IPS-15b (cell line): Measurements from ENCODE around the gene CTNNA3.

ENCODE experiments used
- H3K27me3 ChIP-seq: one replicate; pipeline ENCODE4 v1.6.1; 2013; ENCODE audit warnings: low read length; ENCODE audit not compliant: control insufficient read depth, insufficient read depth
- H3K36me3 ChIP-seq: one replicate; pipeline ENCODE4 v1.6.1; 2013; ENCODE audit warnings: low read length; ENCODE audit not compliant: control insufficient read depth, insufficient read depth
- H3K4me1 ChIP-seq: one replicate; pipeline ENCODE4 v1.6.1; 2013; ENCODE audit warnings: mild to moderate bottlenecking, low read length; ENCODE audit not compliant: control insufficient read depth, insufficient read depth
- H3K4me3 ChIP-seq: one replicate; pipeline ENCODE4 v1.5.1; 2013; ENCODE audit warnings: low read depth, low read length
- H3K9ac ChIP-seq: one replicate; pipeline ENCODE4 v1.6.1; 2013; ENCODE audit warnings: low read depth, mild to moderate bottlenecking, low read length
- H3K9me3 ChIP-seq: one replicate; pipeline ENCODE4 v1.6.1; 2013; ENCODE audit warnings: mild to moderate bottlenecking, low read length; ENCODE audit not compliant: control insufficient read depth, insufficient read depth

The CTNNA3 gene

GRCh38 chr10:66836057-66836456, 859.9 kb downstream of the CTNNA3 start:
- Histone ChIP-seq H3K4me3 (no peak overlapping the region), H3K9me3 (no peaks in the 10 kb centered on the region), H3K9ac (no peak overlapping the region), H3K27me3 (no peaks in the 10 kb centered on the region), H3K4me1 (peaks cover 8% of the 10 kb centered on the region), H3K36me3 (no peaks in the 10 kb centered on the region)

GRCh38 chr10:66835400-66835799, 860.6 kb downstream of the CTNNA3 start:
- no peaks in the 10 kb centered on the region for H3K27me3 ChIP-seq
- H3K9ac ChIP-seq: no peak overlapping the region
- H3K36me3 ChIP-seq: no peaks in the 10 kb centered on the region
- no peaks in the 10 kb centered on the region for H3K9me3 ChIP-seq
- peaks cover 3% of the 10 kb centered on the region for H3K4me1 ChIP-seq
- H3K4me3 ChIP-seq: no peak overlapping the region

- peaks cover 3% of the 10 kb centered on the region for H3K4me1 ChIP-seq
- no peaks in the 10 kb centered on the region for H3K27me3 ChIP-seq
- H3K9ac ChIP-seq: no peak overlapping the region
- H3K4me3 ChIP-seq: no peak overlapping the region
- H3K9me3 ChIP-seq: no peaks in the 10 kb centered on the region
- H3K36me3 ChIP-seq: no peaks in the 10 kb centered on the region
Observed at GRCh38 chr10:66834802-66835201, 861.2 kb downstream of the CTNNA3 start.

DNA sequence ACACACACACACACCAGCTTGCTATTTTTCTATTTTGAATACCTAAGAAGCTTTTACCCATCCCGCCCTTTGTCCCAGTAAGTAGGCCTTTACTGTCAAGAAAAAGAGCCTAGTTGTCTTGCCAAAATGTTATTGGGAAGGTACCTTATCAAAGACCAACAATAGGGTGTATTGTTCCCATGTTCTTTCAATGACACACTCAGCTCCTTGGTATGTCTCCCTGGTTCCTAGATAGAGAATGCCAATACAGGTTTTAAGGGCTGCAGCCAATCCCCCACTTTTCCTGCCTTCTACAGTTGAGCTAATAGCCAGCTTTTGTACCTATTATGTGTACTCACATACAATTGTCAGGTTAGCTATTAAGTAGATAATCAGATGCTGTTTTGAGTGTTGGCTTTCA, 862.1 kb downstream of the CTNNA3 start:
- Histone ChIP-seq H3K9ac (no peak overlapping the region), H3K4me1 (peaks cover 3% of the 10 kb centered on the region), H3K4me3 (no peak overlapping the region), H3K36me3 (no peaks in the 10 kb centered on the region), H3K27me3 (no peaks in the 10 kb centered on the region), H3K9me3 (no peaks in the 10 kb centered on the region)

- Histone ChIP-seq H3K4me3 (no peak overlapping the region), H3K27me3 (no peaks in the 10 kb centered on the region), H3K36me3 (no peaks in the 10 kb centered on the region), H3K9ac (no peak overlapping the region), H3K4me1 (peaks cover 3% of the 10 kb centered on the region), H3K9me3 (no peaks in the 10 kb centered on the region)
Observed at GRCh38 chr10:66832781-66833422, 863.1 kb downstream of the CTNNA3 start.

DNA sequence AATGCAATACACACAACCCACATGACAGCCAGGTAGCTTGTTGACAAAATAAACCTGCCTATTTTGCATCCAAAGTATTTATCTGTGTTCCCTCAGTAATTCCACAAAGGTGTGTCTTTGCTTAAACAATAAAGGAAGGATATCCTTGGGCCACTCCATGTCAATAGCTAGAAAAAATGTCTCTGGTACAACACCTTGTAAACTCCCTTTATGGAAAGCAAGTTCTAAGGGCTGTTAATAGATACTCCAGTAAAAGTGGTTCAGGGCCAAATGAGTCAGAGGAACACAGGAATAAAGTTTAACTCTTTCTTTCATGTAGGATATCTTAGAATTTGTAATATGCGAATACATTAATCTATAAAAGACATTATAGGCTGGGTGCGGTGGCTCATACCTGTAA, 867.0 kb downstream of the CTNNA3 start:
- Histone ChIP-seq H3K4me3 (no peak overlapping the region), H3K9me3 (no peaks in the 10 kb centered on the region), H3K9ac (no peak overlapping the region), H3K36me3 (no peaks in the 10 kb centered on the region), H3K4me1 (no peaks in the 10 kb centered on the region), H3K27me3 (no peaks in the 10 kb centered on the region)

GRCh38 chr10:66827353-66827752, 868.6 kb downstream of the CTNNA3 start:
- no peak overlapping the region for H3K9ac ChIP-seq
- no peaks in the 10 kb centered on the region for H3K27me3 ChIP-seq
- no peak overlapping the region for H3K4me3 ChIP-seq
- H3K36me3 ChIP-seq: no peaks in the 10 kb centered on the region
- no peaks in the 10 kb centered on the region for H3K4me1 ChIP-seq
- no peaks in the 10 kb centered on the region for H3K9me3 ChIP-seq

- H3K9ac ChIP-seq: no peak overlapping the region
- no peaks in the 10 kb centered on the region for H3K9me3 ChIP-seq
- H3K27me3 ChIP-seq: no peaks in the 10 kb centered on the region
- H3K4me1 ChIP-seq: no peaks in the 10 kb centered on the region
- no peaks in the 10 kb centered on the region for H3K36me3 ChIP-seq
- H3K4me3 ChIP-seq: no peak overlapping the region
Observed at GRCh38 chr10:66823301-66823700, 872.7 kb downstream of the CTNNA3 start.

DNA sequence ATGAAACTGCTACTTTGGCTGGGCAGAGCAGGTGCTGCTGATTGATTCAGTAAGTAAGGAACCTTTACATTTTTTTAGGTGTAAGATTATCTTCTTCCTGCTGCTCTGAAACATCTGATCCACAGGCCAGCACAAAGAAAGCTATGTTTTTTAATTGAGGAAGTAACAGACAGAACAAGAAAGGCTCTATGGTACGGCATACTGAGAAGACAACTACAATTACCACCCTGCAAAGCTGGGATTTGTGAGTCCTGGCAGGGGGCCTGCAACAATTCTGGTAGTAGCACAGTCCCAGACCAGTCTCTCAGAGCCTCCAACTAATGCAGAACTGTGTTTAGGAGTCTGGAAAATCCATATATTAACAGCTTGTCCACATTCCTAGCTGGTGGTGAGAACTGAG, 873.2 kb downstream of the CTNNA3 start:
- no peaks in the 10 kb centered on the region for H3K9me3 ChIP-seq
- no peaks in the 10 kb centered on the region for H3K4me1 ChIP-seq
- no peaks in the 10 kb centered on the region for H3K36me3 ChIP-seq
- H3K9ac ChIP-seq: no peak overlapping the region
- H3K4me3 ChIP-seq: no peak overlapping the region
- no peaks in the 10 kb centered on the region for H3K27me3 ChIP-seq

GRCh38 chr10:66819691-66820090, 876.3 kb downstream of the CTNNA3 start:
- Histone ChIP-seq H3K4me3 (no peak overlapping the region), H3K36me3 (no peaks in the 10 kb centered on the region), H3K4me1 (no peaks in the 10 kb centered on the region), H3K9me3 (no peaks in the 10 kb centered on the region), H3K9ac (no peak overlapping the region), H3K27me3 (no peaks in the 10 kb centered on the region)

DNA sequence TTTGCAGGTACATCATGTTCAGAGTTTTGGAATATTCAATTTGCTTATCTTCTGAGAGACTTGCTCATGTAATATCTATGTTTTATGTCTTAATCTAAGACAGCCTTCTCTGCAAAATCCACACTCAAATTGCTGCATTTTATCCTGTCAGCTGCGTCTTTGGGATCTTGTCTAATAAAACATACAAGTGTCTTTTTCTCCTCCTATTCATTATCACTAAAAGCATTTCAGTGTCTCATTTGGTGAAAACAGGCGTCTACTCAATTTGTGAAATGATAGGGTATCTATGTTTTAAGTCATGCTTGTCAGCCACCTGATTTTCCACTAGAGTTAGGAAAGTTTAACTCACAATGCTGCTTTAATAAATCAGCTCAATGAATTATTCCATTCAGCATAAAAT, 882.9 kb downstream of the CTNNA3 start:
- no peaks in the 10 kb centered on the region for H3K27me3 ChIP-seq
- no peaks in the 10 kb centered on the region for H3K9me3 ChIP-seq
- H3K9ac ChIP-seq: no peak overlapping the region
- no peaks in the 10 kb centered on the region for H3K4me1 ChIP-seq
- no peaks in the 10 kb centered on the region for H3K36me3 ChIP-seq
- no peak overlapping the region for H3K4me3 ChIP-seq

GRCh38 chr10:66811211-66811610, 884.8 kb downstream of the CTNNA3 start:
- H3K4me3 ChIP-seq: no peak overlapping the region
- no peak overlapping the region for H3K9ac ChIP-seq
- no peaks in the 10 kb centered on the region for H3K9me3 ChIP-seq
- H3K4me1 ChIP-seq: no peaks in the 10 kb centered on the region
- H3K27me3 ChIP-seq: no peaks in the 10 kb centered on the region
- H3K36me3 ChIP-seq: no peaks in the 10 kb centered on the region
